ENCODE results near the gene DCLK2. TPM values are rescaled to one million over a fixed set of nuclear protein-coding genes. Genes with fewer than 3 reads are reported as not detected.

The DCLK2 gene
- total RNA-seq, 1 donor from 2014 or later: 34.2 TPM

DNA sequence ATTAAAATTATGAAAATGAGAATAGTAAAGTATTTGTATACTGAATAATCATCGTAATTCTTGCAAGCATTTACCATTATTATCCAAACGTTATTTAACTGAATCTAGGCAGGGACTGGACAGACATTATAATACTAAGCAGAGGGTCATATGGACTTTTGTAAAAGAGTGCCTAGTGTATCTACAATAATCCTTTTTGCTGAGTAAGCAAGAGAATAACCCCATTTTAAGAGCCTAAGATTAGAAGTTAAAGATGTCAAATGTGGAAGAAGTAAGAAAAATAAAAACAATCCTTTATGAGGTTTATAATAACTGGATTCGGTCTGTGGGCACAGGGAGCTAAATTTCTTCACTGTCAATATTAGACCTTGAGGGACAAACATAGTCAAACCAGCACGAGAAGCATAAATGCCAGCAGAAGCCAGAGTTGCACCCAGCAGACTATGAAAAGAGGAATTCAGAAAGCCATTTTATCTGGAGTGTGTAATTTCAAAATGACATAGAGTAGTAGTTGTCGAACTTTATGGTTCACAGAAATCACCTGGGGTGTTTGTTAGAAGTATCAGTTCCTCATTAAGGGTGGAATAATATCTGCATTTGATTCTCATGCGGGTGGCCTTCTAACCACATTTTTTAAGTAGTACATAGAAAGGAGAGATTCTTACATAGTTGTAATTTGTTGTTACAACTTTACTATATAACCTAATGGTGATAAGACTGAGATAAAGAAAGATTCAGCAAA lies 39.7 kb upstream of the DCLK2 start:
- TF ChIP-seq, protein P1, sequence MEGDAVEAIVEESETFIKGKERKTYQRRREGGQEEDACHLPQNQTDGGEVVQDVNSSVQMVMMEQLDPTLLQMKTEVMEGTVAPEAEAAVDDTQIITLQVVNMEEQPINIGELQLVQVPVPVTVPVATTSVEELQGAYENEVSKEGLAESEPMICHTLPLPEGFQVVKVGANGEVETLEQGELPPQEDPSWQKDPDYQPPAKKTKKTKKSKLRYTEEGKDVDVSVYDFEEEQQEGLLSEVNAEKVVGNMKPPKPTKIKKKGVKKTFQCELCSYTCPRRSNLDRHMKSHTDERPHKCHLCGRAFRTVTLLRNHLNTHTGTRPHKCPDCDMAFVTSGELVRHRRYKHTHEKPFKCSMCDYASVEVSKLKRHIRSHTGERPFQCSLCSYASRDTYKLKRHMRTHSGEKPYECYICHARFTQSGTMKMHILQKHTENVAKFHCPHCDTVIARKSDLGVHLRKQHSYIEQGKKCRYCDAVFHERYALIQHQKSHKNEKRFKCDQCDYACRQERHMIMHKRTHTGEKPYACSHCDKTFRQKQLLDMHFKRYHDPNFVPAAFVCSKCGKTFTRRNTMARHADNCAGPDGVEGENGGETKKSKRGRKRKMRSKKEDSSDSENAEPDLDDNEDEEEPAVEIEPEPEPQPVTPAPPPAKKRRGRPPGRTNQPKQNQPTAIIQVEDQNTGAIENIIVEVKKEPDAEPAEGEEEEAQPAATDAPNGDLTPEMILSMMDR (IDR thresholded peaks at IDR 0.05): no peak
- no peak overlapping the region for H3K4me3 ChIP-seq

DNA sequence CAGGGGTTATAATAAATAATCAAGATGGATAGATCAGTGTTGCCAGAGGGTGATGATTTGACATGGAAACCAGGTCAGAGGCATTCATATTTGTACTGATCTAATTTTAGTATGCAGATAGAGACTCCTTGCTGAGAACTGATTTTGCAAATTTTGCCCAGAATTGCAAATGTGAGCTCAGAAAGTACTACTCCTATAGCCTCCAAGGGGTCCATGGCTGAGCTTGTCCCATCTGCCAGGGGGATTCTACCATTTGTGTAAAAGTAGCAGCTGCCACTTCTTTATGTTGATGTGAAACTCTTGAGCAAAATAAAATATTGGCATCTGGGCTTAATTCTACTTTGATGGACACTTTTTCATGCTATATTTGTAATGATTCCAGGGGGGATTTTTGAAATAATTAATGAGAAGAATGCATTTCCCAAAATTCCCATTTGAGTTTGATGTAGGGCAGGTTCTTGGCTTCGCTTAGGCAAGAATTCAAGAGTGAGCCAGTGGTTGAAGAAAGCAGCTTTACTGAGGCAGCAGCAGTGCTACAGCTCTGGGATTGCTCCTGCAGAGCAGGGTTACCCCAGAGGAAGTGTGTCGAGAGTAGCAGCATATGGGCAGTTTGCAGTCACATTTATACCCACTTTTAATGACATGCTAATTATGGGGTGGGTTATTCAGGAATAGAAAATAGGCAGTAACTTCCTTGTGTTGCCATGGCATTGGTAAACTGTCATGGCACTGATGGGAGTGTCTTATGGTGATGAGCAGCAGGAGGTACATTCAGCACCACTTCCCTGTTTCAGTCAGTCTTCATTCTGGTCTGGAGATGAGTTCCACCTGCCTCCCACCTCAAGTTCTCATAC lies 38.7 kb upstream of the DCLK2 start:
- no peaks in the 10 kb centered on the region for H3K27me3 ChIP-seq
- no peak for DNase-seq (ENCODE audit: low spot score in 2 of 2)
- no peaks in the 10 kb centered on the region for H3K9me3 ChIP-seq
- no peak overlapping the region for H3K27ac ChIP-seq
- intact Hi-C loops (cut with DNase I): no loop called here
- H3K4me1 ChIP-seq: no peaks in the 10 kb centered on the region
- H3K36me3 ChIP-seq: no peaks in the 10 kb centered on the region
- TF ChIP-seq, protein P1 (IDR thresholded peaks at IDR 0.05): no peak
- H3K4me3 ChIP-seq: no peak overlapping the region

More for the DNA sequence above, 39.7 kb upstream of the DCLK2 start:
- intact Hi-C loops (cut with DNase I): no loop called here
- H3K9me3 ChIP-seq: no peaks in the 10 kb centered on the region
- DNase-seq (ENCODE audit: low spot score in 2 of 2): no peak
- H3K4me1 ChIP-seq: no peaks in the 10 kb centered on the region
- H3K36me3 ChIP-seq: no peaks in the 10 kb centered on the region
- H3K27me3 ChIP-seq: no peaks in the 10 kb centered on the region
- no peak overlapping the region for H3K27ac ChIP-seq

DNA sequence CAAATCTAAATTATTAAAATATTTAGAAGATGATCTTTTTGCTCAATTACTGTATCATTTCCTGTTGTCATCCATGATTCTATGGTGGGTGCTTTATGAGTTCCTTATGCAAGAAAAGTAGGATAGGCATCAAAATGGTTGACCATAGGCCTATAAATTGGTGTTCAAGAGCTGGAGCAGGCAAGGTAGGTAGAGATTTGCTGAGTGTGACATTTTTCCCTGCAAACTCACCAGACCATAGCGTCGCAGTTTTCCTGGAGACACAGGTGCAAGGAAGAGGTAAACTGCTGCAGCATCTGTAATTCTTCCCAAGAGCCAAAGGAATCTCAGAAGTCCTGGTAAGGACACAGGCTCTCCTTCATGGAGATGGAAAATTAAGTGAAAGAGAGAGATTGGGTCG lies 33.7 kb upstream of the DCLK2 start:
- no peak for DNase-seq (ENCODE audit: low spot score in 2 of 2)
- Histone ChIP-seq H3K27ac (no peak overlapping the region), H3K4me3 (no peak overlapping the region), H3K36me3 (no peaks in the 10 kb centered on the region), H3K27me3 (no peaks in the 10 kb centered on the region), H3K9me3 (no peaks in the 10 kb centered on the region), H3K4me1 (no peaks in the 10 kb centered on the region)
- intact Hi-C loops (cut with DNase I): no loop called here
- TF ChIP-seq, protein P1 (IDR thresholded peaks at IDR 0.05): no peak

DNA sequence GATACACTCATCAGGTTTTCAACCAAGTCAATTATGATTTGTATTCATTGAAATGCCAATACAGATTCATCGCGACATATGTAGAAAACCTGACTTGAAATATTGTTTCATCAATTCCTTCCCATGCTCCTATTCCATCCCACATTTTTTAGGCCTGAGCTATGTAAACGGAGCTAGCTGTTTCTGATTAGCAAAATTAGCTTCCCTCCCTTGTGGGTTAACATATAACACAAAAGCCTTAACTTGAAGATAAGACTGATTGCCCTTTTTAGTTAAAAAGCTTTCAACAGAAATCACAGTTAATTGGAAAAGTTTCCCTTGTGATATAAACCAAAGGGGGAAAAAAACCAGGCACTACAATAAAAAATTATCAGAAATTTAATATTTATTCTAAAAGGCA lies 32.8 kb upstream of the DCLK2 start:
- Histone ChIP-seq H3K4me1 (no peaks in the 10 kb centered on the region), H3K27me3 (no peaks in the 10 kb centered on the region), H3K9me3 (no peaks in the 10 kb centered on the region), H3K36me3 (no peaks in the 10 kb centered on the region), H3K4me3 (no peak overlapping the region), H3K27ac (no peak overlapping the region)
- TF ChIP-seq, protein P1 (IDR thresholded peaks at IDR 0.05): no peak
- intact Hi-C loops (cut with DNase I): no loop called here
- DNase-seq (ENCODE audit: low spot score in 2 of 2): no peak

DNA sequence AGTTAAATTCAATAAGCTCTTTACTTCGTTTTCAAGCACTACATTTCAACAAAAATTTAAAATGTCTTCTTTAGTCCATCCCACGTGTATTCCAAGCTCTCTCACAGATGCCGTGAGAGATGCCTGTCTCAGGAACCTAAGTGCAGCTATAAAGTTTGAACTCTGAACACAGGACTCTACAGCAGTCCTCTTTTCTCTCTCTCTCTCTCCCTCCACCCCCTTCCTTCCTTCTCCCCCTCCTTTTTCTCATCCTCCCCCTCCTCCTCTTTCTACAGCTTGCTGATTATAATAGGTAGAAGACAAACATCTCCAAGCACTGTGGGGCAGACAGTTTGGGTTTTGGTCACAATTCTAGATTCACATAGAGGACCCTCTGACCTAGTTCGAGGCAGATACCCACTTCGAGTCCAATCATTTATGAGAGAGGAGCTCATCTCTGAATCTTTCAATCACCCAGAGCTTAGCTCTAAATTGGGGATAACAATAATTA lies 31.5 kb upstream of the DCLK2 start:
- Histone ChIP-seq H3K9me3 (no peaks in the 10 kb centered on the region), H3K27ac (no peak overlapping the region), H3K4me1 (no peaks in the 10 kb centered on the region), H3K27me3 (no peaks in the 10 kb centered on the region), H3K4me3 (no peak overlapping the region), H3K36me3 (no peaks in the 10 kb centered on the region)
- TF ChIP-seq, protein P1 (IDR thresholded peaks at IDR 0.05): no peak
- intact Hi-C loops (cut with DNase I): no loop called here
- DNase-seq (ENCODE audit: low spot score in 2 of 2): no peak
